Astrocyte of the cerebellum (primary cell): ENCODE data around the gene PNPLA2.

Experiments
- DNase-seq: peaks from one replicate; pipeline ENCODE4 v3.0.0-alpha.2; 2011; ENCODE audit warnings: low read depth
- H3K4me3 ChIP-seq: 2 replicates; pipeline ENCODE4 v1.5.1; 2011; ENCODE audit warnings: mild to moderate bottlenecking, low read depth, low read length, moderate library complexity
- in situ Hi-C: cut with HindIII; loops from 2 replicates; pipeline ENCODE4 v1.10.0; 2017; ENCODE audit warnings: low sequenced_read_pairs
- TF ChIP-seq, protein P1 (sequence below): IDR thresholded peaks from 2 replicates; pipeline ENCODE4 v1.5.1; 2012; ENCODE audit warnings: low read length, low read depth, moderate library complexity, mild to moderate bottlenecking; ENCODE audit errors: missing control alignments

PNPLA2 gene

GRCh38 chr11:812390-812789 lies 6.3 kb upstream of the PNPLA2 start:
- no peak overlapping the region for H3K4me3 ChIP-seq
- in situ Hi-C loops, result no loop called here
- TF ChIP-seq, protein P1, sequence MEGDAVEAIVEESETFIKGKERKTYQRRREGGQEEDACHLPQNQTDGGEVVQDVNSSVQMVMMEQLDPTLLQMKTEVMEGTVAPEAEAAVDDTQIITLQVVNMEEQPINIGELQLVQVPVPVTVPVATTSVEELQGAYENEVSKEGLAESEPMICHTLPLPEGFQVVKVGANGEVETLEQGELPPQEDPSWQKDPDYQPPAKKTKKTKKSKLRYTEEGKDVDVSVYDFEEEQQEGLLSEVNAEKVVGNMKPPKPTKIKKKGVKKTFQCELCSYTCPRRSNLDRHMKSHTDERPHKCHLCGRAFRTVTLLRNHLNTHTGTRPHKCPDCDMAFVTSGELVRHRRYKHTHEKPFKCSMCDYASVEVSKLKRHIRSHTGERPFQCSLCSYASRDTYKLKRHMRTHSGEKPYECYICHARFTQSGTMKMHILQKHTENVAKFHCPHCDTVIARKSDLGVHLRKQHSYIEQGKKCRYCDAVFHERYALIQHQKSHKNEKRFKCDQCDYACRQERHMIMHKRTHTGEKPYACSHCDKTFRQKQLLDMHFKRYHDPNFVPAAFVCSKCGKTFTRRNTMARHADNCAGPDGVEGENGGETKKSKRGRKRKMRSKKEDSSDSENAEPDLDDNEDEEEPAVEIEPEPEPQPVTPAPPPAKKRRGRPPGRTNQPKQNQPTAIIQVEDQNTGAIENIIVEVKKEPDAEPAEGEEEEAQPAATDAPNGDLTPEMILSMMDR, result no peak
- no peak for DNase-seq

DNA sequence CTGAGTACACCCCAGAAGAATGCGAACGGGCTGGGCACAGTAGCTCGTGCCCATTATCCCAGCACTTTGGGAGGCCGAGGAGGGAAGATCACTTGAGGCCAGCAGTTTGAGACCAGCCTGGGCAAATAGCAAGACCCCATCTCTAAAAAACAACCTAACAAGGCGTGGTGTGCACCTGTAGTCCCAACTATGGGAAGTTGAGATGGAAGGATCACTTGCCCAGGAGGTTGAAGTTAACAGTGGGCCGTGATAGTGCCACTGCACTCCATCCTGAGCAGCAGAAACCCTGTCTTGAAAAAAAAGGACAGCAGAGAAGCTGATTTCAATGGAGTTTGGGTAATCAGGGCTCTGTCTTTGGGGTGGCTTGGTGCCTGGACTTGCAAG lies 5.7 kb upstream of the PNPLA2 start:
- no peak for DNase-seq
- no peak overlapping the region for H3K4me3 ChIP-seq
- in situ Hi-C loops, result no loop called here
- TF ChIP-seq, protein P1, result no peak

- in situ Hi-C loops, result no loop called here
- no peak for DNase-seq
- H3K4me3 ChIP-seq, result no peak overlapping the region
- TF ChIP-seq, protein P1, result no peak
Measured at GRCh38 chr11:813456-814096, 5.1 kb upstream of the PNPLA2 start.

DNA sequence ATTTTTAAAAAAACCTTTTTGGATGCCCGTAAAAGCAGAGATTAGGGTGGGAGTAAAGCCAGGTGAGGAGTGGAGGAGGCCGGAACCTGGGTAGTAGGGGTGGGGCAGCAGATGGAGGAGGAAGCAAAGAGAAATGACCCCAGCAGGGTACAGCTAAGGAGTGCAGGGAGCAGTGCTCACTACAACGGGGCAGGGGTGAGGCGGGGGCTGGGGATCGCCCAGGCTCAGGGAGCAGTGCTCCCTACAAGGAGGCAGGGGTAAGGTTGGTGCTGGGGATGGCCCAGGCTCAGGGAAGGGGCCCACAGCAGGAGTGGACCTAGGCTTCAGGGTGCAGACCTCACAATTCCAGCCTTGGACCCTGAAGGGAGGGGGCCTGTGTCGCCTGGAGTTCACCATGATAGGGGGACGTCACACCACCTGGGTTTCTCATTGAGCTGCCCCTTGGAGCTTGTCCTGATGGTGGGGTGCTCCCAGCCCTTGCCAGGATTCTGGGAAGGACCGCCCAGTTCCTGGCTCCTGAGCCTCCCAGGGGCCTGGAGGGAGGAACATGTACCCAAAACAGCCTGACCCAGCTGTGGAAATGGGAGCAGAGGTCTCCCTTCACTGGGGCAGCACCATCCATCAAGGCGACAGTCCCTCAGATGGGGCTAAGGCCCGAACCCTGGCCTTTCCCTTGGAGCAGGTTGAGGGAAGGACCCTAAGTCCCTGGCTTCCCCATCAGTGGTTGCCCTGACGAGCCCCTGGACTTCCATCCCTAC lies 2.9 kb upstream of the PNPLA2 start:
- H3K4me3 ChIP-seq, result no peak overlapping the region
- DNase-seq, result no peak
- in situ Hi-C loops, result no loop called here
- TF ChIP-seq, protein P1, result no peak

DNA sequence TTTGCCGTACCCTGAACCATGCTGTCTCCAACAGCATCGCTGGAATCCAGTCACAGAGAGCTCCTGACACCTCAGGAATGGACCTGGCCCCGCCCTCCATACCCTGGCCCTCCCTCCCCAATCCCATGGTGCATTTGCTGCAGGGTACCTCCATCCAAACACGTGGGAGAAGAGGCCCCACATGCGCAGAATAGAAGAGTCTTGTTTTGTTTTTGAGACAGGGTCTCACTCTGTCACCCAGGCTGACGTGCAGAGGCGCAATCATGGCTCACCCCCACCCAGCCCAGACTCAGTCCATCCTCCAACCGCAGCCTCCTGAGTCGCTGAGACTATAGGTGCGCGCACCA lies 2.3 kb upstream of the PNPLA2 start:
- H3K4me3 ChIP-seq, result no peak overlapping the region
- TF ChIP-seq, protein P1, result no peak
- DNase-seq, result no peak
- in situ Hi-C loops, result no loop called here

GRCh38 chr11:819129-819931 lies 616 bp downstream of the PNPLA2 start:
- in situ Hi-C loops, result no loop called here
- TF ChIP-seq, protein P1, result no peak
- DNase-seq, result peak; percentile 44
- H3K4me3 ChIP-seq, result peak overlapping the region; percentile 68
